ENCODE results near the gene USP13.

GRCh38 chr3:179666436-179667035, 13.7 kb downstream of the USP13 start:
- TF ChIP-seq, protein P1, sequence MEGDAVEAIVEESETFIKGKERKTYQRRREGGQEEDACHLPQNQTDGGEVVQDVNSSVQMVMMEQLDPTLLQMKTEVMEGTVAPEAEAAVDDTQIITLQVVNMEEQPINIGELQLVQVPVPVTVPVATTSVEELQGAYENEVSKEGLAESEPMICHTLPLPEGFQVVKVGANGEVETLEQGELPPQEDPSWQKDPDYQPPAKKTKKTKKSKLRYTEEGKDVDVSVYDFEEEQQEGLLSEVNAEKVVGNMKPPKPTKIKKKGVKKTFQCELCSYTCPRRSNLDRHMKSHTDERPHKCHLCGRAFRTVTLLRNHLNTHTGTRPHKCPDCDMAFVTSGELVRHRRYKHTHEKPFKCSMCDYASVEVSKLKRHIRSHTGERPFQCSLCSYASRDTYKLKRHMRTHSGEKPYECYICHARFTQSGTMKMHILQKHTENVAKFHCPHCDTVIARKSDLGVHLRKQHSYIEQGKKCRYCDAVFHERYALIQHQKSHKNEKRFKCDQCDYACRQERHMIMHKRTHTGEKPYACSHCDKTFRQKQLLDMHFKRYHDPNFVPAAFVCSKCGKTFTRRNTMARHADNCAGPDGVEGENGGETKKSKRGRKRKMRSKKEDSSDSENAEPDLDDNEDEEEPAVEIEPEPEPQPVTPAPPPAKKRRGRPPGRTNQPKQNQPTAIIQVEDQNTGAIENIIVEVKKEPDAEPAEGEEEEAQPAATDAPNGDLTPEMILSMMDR (IDR thresholded peaks at IDR 0.05; ENCODE audit: low read depth, low read length) = no peak
- no peak for TF ChIP-seq EZH2phosphoT487 (IDR thresholded peaks at IDR 0.05; ENCODE audit: low read depth)

All from OCI-LY3 (cell line).